NOMO-1 treated with DMSO at 0.1 percent for 48 hours (cell line): ENCODE measurements around the gene BAX.

Source experiments
- DNase-seq: peaks from one replicate; lab custom pipeline; 2025; ENCODE audit not compliant: unreplicated experiment; lab: John Stamatoyannopoulos, UW

BAX gene

GRCh38 chr19:48928164-48929025, 26.3 kb upstream of the BAX start:
- no peak for DNase-seq

DNA sequence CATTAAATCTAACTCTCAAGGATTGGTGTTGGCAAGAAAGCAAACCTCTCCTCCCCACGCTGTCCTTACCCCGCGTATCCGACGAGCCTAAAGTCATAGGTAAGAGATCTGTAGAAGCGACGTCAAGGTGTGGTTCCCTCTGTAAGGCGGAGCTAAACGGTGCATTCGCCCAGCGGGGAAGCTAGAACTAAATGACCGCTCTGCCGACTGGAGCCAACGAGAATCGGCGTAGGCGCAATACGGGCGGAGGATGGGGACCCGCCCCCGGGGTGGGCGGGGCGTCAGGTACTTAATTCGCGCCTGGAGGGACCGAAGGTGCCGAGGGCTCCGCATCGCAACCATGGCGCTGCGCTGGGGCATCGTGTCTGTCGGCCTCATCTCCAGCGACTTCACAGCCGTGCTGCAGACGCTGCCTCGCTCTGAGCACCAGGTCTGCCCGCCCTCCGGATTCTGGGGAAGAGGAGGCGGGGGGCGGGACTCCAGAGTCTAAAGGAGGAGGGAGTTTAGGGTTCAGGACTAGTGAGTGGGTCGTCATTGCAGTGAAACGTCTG, 21.2 kb upstream of the BAX start, which contains the start of gene DHDH:
Gene DHDH, plus strand, starts transcription at position 318 of the 551 bp plus-strand sequence. Its CDS starts 23 bp downstream, at position 341.
- peak; percentile 74 for DNase-seq

GRCh38 chr19:48934837-48935236, 19.8 kb upstream of the BAX start:
- DNase-seq, result no peak

- DNase-seq, result no peak
These were observed 18.8 kb upstream of the BAX start for GRCh38 chr19:48935864-48936263.

DNA sequence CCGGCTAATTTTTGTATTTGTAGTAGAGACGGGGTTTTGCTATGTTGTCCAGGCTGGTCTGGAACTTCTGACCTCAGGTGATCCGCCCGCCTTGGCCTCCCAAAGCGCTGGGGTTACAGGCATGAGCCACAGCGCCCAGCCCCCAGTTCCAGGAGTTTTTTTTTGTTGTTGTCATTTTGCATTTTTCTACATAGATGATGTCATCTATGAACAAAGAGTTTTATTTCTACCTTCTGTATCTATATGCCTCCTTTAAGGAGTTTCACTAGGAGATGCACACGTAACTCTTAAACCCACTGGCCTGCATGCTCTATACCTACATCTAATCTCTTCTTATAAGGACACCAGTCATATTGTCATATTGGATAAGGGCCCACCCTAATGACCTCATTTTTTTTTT, 16.4 kb upstream of the BAX start:
- DNase-seq, result no peak

DNA sequence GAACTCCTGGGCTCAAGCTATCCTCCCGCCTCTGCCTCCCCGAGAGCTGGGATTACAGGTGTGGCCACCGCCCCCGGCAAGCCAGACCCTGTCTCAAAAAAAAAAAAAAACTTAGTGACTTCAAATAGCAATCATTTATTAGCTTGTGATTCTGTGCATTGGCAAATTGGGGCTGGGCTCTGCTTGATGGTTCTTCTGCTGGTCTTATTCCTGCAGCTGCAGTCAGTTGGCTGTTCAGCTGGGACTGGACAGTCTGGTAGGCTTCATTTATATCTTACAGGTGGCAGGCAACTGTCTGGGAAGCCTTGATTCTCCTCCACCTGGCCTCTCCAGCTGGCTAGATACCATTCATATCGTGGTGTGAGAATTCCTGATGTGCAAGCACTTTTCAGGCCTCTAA, 13.8 kb upstream of the BAX start:
- no peak for DNase-seq

DNA sequence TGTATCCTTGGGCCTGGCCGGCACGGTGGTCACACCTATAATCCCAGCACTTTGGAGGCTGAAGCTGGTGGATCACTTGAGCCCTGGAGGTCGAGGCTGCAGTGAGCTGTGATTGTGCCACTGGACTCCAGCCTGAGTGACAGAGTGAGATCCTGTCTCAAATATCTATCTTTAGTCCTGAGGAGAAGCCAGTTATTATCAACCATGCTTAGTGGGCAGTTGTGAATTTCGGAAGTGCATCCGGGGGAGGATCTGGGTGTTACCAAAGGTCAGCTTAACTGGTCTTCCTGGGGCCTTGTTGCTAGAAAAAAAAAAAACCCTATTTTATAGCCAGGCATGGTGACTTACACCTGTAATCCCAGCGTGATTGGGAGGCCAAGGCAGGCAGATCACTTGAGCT, 11.6 kb upstream of the BAX start:
- DNase-seq, result no peak

GRCh38 chr19:48945415-48945814, 9.3 kb upstream of the BAX start:
- no peak for DNase-seq

- no peak for DNase-seq
These were observed 8.9 kb upstream of the BAX start for GRCh38 chr19:48945817-48946216.

GRCh38 chr19:48946463-48947257, 8.0 kb upstream of the BAX start:
- no peak for DNase-seq

- no peak for DNase-seq
These were observed 7.5 kb upstream of the BAX start for GRCh38 chr19:48947258-48947542.

- no peak for DNase-seq
These were observed 4.5 kb upstream of the BAX start for GRCh38 chr19:48950159-48950558.

DNA sequence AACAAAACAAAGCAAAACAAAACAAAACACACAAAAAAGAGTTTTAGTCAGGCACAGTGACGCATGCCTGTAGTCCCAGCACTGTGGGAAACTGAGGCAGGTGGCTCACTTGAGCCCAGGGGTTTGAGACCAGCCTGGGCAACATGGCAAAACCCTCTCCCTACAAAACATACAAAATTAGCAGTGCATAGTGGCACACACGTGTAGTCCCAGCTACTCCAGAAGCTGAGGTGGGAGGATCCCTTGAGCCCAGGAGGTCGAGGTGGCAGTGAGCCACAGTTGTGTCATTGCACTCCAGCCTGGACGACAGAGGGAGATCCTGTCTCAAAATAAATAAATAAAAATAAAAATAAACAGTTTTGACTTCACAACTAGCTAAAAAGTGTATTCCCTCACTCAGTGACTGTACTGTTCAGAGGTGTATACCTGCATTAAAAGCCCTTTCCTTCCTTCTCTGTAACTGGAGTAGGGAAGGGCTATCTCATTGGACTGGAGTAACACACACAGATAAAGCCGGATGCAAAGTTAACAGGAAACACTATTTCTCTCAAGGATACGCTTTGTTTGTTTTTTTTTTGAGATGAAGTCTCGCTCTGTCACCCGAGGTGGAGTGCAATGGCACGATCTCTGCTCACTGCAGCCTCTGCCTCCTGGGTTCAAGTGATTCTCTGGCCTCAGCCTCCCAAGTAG, 3.7 kb upstream of the BAX start:
- DNase-seq, result no peak

DNA sequence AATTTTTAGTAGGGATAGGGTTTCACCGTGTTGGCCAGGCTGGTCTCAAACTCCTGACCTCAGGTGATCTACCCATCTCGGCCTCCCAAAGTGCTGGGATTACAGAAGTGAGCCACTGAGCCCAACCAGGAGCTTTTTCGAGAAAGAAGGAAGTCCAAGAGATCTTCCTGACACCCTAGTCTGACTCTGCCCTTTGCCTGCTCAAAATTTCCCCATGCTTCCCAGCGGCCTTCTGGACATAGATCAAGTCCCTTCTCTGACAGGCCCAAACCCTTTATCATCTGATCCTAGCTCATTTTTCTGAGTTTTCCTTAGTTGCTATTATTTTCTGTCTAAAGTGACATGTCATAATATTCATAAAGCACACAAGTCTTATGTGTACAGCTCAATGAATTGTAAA, 1.5 kb upstream of the BAX start:
- no peak for DNase-seq

- no peak for DNase-seq
These were observed 583 bp upstream of the BAX start for GRCh38 chr19:48953990-48954594.

- DNase-seq, result no peak
These were observed 758 bp downstream of the BAX start for GRCh38 chr19:48955308-48955958.

GRCh38 chr19:48958006-48958405, 3.3 kb downstream of the BAX start:
- DNase-seq, result no peak

GRCh38 chr19:48959341-48960239, 4.9 kb downstream of the BAX start:
- DNase-seq, result no peak

GRCh38 chr19:48961051-48961649, 6.5 kb downstream of the BAX start:
- DNase-seq, result no peak
